ENCODE measurements around the gene PCDHGA1.

The PCDHGA1 gene

DNA sequence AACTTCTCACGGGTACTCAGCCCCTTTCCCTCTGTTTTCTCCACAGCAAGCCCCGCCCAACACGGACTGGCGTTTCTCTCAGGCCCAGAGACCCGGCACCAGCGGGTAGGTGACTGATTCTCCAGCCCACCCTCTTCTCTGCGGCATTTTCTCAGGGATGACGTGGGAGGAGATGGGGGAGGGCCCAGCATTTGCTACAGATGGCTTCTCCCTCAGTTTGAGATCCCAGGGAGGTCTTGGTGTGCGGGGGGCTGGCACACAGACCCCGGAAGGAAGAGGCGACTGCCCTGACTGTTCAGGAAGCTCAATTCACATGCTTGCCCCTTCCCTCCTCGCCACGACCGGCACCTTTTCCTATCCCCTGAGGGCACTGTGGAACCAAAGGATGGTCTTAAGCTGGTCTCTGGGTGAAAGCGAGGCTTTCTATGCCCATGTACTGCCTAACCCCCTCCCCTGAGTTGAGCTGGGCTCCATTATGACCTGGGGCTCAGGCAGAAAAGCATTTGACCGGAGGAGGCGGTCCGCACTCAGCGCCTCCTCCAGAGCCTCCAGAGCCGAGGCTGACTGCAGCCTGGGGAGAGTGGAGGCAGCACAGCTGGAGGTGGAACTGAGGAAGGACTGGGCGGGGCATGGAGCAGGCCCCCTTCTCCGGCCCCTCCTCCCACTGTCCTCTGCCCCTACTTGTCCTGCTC lies 164.6 kb downstream of the PCDHGA1 start:
- H3K4me3 ChIP-seq (ENCODE audit: low read depth, low read length) = no peak overlapping the region
- no peak for DNase-seq (ENCODE audit: low read depth)
- TF ChIP-seq, protein P1, sequence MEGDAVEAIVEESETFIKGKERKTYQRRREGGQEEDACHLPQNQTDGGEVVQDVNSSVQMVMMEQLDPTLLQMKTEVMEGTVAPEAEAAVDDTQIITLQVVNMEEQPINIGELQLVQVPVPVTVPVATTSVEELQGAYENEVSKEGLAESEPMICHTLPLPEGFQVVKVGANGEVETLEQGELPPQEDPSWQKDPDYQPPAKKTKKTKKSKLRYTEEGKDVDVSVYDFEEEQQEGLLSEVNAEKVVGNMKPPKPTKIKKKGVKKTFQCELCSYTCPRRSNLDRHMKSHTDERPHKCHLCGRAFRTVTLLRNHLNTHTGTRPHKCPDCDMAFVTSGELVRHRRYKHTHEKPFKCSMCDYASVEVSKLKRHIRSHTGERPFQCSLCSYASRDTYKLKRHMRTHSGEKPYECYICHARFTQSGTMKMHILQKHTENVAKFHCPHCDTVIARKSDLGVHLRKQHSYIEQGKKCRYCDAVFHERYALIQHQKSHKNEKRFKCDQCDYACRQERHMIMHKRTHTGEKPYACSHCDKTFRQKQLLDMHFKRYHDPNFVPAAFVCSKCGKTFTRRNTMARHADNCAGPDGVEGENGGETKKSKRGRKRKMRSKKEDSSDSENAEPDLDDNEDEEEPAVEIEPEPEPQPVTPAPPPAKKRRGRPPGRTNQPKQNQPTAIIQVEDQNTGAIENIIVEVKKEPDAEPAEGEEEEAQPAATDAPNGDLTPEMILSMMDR (IDR thresholded peaks at IDR 0.05; ENCODE audit: low read depth, low read length, missing control alignments) = no peak
- in situ Hi-C loops (cut with HindIII; ENCODE audit: low sequenced_read_pairs) = no loop called here

DNA sequence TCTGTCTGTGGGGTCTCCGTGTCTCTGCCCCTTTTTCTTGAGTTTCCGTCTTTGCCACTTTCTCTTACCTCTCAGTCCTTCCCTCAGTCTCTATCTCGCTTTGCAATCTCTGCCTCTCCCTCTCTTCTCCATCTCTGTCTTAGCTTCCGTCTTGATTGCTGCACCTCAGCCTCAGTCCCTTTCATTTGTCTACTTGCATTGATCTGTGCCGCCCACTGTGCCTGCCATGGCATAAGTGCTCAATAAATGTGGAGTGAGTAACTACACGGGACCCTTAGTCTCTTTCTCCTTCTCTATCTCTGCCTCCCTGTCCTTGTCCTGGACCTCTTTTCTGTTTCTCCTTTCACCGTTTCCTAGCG lies 165.1 kb downstream of the PCDHGA1 start:
- no peak overlapping the region for H3K4me3 ChIP-seq (ENCODE audit: low read depth, low read length)
- in situ Hi-C loops (cut with HindIII; ENCODE audit: low sequenced_read_pairs) = no loop called here
- DNase-seq (ENCODE audit: low read depth) = no peak
- TF ChIP-seq, protein P1 (IDR thresholded peaks at IDR 0.05; ENCODE audit: low read depth, low read length, missing control alignments) = no peak

DNA sequence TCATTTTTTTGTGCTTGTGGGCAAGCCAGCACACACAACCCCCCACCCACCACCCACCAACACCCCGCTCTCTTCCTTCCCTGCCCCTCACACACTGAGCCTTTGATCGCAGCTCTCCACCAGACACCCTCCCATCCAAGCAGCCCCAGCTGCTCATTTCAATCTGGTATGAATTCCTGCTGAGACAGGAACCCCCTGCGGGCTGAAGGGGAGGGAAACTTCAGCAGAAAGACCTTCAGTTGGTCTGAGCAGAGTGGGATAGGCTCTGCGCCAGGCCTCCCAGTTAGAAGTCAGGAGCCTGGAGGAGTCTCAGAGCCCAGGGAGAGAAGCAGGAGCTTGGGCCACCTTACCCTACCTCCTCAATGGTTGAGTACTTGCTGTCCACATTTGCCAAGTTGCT lies 165.7 kb downstream of the PCDHGA1 start:
- peak; percentile 73 for DNase-seq (ENCODE audit: low read depth)
- TF ChIP-seq, protein P1 (IDR thresholded peaks at IDR 0.05; ENCODE audit: low read depth, low read length, missing control alignments) = no peak
- in situ Hi-C loops (cut with HindIII; ENCODE audit: low sequenced_read_pairs) = no loop called here

DNA sequence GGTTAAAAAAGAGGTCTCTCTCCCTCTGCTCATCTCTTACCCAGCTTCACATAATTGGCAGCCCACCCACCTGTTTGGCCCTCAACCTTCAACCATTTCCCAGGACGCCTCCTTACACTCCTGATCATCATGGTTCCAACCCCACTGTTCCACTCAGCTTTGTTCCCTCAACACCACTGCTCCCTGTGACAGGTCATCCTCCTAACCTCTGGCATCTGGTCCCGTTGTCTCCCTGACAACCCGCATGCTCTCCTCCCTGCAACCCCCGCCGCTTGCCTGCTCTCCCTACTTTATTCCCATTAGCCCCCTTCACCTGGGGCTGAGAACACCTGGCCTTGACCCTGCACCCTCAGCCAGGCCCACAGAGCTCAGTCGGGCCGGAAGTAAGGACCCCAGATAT lies 171.4 kb downstream of the PCDHGA1 start:
- in situ Hi-C loops (cut with HindIII; ENCODE audit: low sequenced_read_pairs) = no loop called here
- DNase-seq (ENCODE audit: low read depth) = no peak
- no peak overlapping the region for H3K4me3 ChIP-seq (ENCODE audit: low read depth, low read length)
- TF ChIP-seq, protein P1 (IDR thresholded peaks at IDR 0.05; ENCODE audit: low read depth, low read length, missing control alignments) = no peak

More for the DNA sequence above, 165.7 kb downstream of the PCDHGA1 start:
- H3K4me3 ChIP-seq (ENCODE audit: low read depth, low read length) = no peak overlapping the region

DNA sequence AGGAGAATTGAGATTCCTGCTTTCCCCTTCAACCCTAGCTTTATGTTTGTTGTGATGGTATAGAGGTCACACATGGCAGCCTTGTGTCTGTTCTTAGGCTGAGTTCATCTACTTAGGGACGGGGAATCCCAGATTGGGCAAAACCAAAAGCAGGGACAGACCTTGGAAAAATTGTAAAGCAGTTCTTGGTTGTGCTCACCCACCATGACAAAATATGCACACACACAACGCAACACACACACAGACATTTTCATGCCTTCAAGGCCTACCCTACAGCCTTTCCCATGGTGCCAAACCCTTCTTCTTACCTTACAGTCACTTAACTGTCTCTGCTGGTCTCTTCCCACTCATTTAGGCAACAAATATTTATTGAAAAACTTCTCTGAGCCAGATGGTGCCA lies 173.4 kb downstream of the PCDHGA1 start:
- in situ Hi-C loops (cut with HindIII; ENCODE audit: low sequenced_read_pairs) = no loop called here
- TF ChIP-seq, protein P1 (IDR thresholded peaks at IDR 0.05; ENCODE audit: low read depth, low read length, missing control alignments) = no peak
- H3K4me3 ChIP-seq (ENCODE audit: low read depth, low read length) = no peak overlapping the region
- DNase-seq (ENCODE audit: low read depth) = no peak

DNA sequence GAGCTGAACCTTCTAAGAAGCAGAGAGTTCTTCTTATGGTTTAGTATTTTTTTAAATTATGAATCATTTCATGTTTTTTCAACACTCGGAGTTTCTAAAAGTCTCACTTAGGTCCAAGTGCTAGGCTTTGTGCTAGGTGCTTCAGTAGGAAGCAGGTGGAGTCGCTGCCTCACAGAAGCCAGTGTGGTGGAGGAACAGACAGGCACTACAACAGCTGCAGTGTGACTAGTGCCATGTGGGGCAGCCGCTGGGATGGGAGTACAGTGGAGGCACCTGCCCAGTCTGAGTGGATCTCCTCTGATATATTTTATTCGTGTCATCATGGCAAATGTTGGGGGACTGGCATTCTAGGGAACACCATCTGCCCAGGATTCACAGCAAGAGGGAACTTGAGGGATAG lies 173.9 kb downstream of the PCDHGA1 start:
- no peak overlapping the region for H3K4me3 ChIP-seq (ENCODE audit: low read depth, low read length)
- in situ Hi-C loops (cut with HindIII; ENCODE audit: low sequenced_read_pairs) = no loop called here
- TF ChIP-seq, protein P1 (IDR thresholded peaks at IDR 0.05; ENCODE audit: low read depth, low read length, missing control alignments) = no peak
- no peak for DNase-seq (ENCODE audit: low read depth)
